HFF-Myc (cell line): ENCODE data around the gene POU4F3.
A peak's percentile ranks its signal among the peaks of the same experiment; 100 is the strongest.
"Not testable (repeated sequence)": the region's sequence is repeated elsewhere in the genome, so short reads cannot be mapped to it uniquely, and the experiment has no call there.

Experiments used
- DNase-seq: peaks from one replicate; pipeline ENCODE4 v3.0.0-alpha.2; 2011; ENCODE audit warnings: low read depth; ENCODE audit errors: extremely low read depth
- H3K4me3 ChIP-seq: replicated peaks from 2 replicates; pipeline ENCODE4 v1.5.1; 2011; ENCODE audit warnings: low read depth, mild to moderate bottlenecking, control low read depth, low read length
- TF ChIP-seq, protein P1 (sequence below): IDR thresholded peaks from 2 replicates; pipeline ENCODE4 v1.5.1; 2012; ENCODE audit warnings: mild to moderate bottlenecking, low read depth, low read length, control low read depth; ENCODE audit errors: missing control alignments

Gene POU4F3, protein sequence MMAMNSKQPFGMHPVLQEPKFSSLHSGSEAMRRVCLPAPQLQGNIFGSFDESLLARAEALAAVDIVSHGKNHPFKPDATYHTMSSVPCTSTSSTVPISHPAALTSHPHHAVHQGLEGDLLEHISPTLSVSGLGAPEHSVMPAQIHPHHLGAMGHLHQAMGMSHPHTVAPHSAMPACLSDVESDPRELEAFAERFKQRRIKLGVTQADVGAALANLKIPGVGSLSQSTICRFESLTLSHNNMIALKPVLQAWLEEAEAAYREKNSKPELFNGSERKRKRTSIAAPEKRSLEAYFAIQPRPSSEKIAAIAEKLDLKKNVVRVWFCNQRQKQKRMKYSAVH

DNA sequence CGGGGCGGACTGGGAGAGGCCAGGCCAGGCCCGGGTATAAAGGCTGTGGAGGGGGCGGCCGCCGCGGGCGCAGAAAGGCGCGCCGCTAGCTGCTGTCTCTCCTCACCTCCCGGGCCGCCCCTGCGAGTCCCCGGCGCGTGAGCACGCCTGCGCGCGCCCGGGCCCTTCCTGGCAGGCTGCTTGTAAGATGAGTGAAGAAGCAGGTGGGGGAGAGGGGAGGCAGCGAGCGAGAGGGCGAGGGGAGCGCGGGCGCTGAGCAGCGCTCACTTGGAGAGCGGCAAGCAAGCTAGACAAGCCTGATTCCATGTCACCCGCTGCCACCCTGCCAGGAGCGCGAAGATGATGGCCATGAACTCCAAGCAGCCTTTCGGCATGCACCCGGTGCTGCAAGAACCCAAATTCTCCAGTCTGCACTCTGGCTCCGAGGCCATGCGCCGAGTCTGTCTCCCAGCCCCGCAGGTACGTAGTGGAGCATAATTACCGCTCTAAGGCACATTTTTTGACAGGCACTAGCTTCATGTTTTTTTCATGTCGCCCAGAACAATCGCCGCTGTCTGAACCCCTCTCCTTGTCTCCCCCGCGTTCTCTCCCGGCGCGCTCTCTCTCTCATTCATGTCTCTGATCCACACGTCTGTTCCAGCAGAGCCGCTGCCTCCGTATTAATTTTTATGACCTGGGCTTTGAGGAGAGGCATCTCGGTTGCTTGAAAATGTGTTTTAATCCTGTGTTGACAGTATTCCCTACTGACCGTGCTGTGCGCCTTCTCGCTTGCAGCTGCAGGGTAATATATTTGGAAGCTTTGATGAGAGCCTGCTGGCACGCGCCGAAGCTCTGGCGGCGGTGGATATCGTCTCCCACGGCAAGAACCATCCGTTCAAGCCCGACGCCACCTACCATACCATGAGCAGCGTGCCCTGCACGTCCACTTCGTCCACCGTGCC, at the start of gene POU4F3:
TSS of gene POU4F3 (plus strand) at position 66 of the 941 bp plus-strand sequence. CDS start at position 340, 274 bp downstream.
- TF ChIP-seq, protein P1, sequence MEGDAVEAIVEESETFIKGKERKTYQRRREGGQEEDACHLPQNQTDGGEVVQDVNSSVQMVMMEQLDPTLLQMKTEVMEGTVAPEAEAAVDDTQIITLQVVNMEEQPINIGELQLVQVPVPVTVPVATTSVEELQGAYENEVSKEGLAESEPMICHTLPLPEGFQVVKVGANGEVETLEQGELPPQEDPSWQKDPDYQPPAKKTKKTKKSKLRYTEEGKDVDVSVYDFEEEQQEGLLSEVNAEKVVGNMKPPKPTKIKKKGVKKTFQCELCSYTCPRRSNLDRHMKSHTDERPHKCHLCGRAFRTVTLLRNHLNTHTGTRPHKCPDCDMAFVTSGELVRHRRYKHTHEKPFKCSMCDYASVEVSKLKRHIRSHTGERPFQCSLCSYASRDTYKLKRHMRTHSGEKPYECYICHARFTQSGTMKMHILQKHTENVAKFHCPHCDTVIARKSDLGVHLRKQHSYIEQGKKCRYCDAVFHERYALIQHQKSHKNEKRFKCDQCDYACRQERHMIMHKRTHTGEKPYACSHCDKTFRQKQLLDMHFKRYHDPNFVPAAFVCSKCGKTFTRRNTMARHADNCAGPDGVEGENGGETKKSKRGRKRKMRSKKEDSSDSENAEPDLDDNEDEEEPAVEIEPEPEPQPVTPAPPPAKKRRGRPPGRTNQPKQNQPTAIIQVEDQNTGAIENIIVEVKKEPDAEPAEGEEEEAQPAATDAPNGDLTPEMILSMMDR, result no peak
- no peak within 1 kb of the TSS for H3K4me3 ChIP-seq
- DNase-seq, result no peak

DNA sequence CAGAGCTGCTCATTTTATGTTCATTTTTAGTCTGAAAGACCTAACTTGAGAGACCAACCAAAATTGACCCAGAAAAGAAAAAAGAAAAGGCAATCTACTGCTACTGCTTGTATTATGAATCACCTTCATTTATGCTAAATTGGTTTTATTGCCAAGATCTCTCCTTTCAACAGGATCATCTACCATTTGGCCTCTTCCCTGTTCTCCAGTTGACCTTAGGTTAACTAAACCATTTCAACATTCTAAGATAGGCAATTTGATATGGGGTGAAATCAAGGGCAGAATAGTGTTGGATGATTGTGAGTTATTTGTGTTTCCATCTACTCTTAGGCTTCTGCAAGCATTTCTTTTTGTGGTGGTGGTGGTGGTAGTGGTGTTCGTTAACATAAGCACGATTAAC, 48.3 kb upstream of the POU4F3 start:
- DNase-seq, result no peak
- TF ChIP-seq, protein P1, result no peak
- H3K4me3 ChIP-seq, result no peak overlapping the region

DNA sequence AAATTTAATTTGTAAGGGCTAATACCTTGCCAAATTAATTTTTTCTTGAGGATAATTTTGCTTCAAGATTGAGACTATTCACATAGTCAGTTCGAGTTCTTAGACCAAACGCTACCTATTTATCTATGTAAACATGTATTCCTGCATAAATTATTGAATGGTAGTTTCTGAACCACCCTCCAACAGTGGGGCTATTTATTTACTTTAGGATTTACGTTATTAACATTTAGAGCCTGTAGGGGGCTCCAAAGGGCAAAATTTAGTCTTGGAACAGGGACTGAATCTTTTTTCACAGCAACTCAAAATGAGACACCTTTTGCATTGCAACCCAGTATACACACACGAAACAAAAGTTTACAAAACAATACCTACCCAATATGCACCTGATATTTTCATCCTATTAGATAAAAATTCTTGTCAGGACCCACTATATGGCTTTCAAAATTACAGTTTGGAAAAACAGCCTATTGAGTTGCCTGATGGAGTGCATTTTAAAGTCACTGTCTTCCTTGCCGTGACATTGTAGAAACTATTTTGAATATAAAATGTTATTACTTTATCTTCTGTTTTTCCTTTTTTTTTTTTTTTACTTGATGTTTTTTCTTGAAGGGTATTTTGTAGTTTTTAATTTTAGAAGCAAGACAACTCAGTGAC, 47.1 kb upstream of the POU4F3 start:
- TF ChIP-seq, protein P1, result peak; percentile 56
- peak; percentile 26 for DNase-seq
- H3K4me3 ChIP-seq, result no peak overlapping the region

DNA sequence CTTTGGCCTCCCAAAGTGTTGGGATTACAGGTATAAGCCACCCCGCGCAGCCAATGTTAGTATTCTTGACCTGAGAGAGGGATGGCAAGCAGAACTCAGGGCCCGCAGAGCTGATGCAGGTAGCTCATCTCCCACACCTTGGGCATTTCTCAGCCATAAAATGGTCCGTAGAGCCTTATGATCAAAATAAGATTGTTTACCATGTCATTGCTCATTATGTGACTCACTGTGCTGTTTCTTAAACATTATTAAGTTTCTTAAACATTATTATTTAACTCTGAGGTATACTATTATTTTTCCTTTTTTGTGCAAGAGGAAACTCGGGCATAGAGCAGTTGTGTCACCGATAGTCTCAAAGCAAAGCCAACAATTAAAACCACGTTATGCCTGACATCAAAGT, 42.4 kb upstream of the POU4F3 start:
- H3K4me3 ChIP-seq, result no peak overlapping the region
- no peak for DNase-seq
- TF ChIP-seq, protein P1, result no peak

DNA sequence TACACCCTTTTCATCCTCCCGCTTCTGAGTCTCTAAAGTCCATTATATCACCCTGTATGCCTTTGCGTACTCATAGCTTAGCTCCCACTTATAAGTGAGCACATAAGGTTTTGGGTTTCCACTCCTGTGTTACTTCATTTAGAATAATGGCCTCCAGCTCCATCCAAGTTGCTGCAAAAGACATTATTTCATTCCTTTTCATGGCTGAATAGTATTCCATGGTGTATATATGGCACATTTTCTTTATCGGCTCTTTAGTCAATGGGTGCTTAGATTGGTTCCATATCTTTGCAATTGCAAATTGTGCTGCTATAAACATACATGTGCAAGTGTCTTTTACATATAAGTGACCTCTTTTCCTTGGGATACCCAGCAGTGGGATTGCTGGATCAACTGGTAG, 39.7 kb upstream of the POU4F3 start:
- DNase-seq, H3K4me3 ChIP-seq: not testable (repeated sequence)

DNA sequence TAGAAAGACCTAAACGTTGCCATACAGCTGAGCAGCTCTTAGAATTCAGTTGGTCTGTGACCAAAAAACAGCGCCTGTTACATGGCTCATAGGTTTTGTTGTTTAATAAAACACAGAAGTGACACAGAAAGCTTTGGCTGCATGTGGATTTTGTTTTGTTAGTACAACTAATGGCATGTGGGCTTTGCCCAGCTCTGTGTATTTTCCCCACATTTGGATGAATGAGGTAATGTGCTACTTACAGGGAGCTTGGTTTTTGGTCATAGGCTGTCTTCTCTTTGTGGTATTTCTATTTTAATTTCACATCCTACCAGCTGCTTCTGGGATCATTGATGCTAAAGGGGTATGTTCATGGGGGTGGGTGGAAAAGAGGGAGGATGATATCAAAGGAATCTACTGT, 37.0 kb upstream of the POU4F3 start:
- DNase-seq, result no peak
- TF ChIP-seq, protein P1, result no peak
- no peak overlapping the region for H3K4me3 ChIP-seq

DNA sequence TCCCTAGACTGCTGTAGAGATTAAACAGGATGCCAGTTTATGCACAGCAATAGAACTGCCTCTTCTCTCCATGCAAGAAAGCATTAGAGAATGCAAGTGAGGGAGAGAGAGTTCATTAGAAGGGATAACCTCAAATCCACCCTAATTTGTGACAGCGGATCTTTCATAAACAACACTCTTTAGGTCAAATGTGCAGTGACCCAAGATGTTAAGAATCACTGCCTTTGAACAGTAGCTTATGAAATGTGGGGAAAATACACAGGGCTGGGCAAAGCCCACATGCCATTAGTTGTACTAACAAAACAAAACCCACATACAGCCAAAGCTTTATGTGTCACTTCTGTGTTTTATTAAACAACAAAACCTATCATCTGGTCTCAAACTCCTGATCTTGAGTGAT, 36.2 kb upstream of the POU4F3 start:
- no peak for DNase-seq
- TF ChIP-seq, protein P1, result no peak
- H3K4me3 ChIP-seq, result no peak overlapping the region
